ENCODE results near the gene BMAL2. TPM values are rescaled to one million over a fixed set of nuclear protein-coding genes. Genes with fewer than 3 reads are reported as not detected.

The BMAL2 gene
- total RNA-seq, 1 experiment from 2014 or later: 43.9 TPM

GRCh38 chr12:27291862-27292261 lies 40.8 kb upstream of the BMAL2 start:
- Histone ChIP-seq H3K4me1 (ENCODE audit: control insufficient read depth, insufficient read depth, low read length) (no peaks in the 10 kb centered on the region), H3K36me3 (ENCODE audit: control insufficient read depth, insufficient read depth, low read length) (no peaks in the 10 kb centered on the region), H3K4me3 (ENCODE audit: low read depth in 2 of 2, low read length in 2 of 2) (no peak overlapping the region), H3K27me3 (ENCODE audit: control insufficient read depth, insufficient read depth, low read length) (no peaks in the 10 kb centered on the region), H3K9me3 (ENCODE audit: control insufficient read depth, insufficient read depth, low read depth, low read length) (no peaks in the 10 kb centered on the region), H3K27ac (ENCODE audit: low read length) (no peak overlapping the region)
- in situ Hi-C loops (cut with HindIII; ENCODE audit: low pct_unique_long_range_greater_than_20kb, low sequenced_read_pairs) (no loop called here), intact Hi-C loops (cut with micrococcal nuclease; ENCODE audit: unreplicated experiment) (no loop called here)
- ATAC-seq: no peak
- no peak for TF ChIP-seq TCF7L2 (IDR thresholded peaks at IDR 0.05; ENCODE audit: low read depth, low read length)
- no peak for TF ChIP-seq POLR2AphosphoS5 (IDR thresholded peaks at IDR 0.05; ENCODE audit: low read depth, low read length)
- no peak for TF ChIP-seq SIN3A (IDR thresholded peaks at IDR 0.05; ENCODE audit: borderline replicate concordance, insufficient read depth, low read depth, low read length)
- no peak for TF ChIP-seq REST (IDR thresholded peaks at IDR 0.05; ENCODE audit: insufficient read depth in 1 of 2, low read depth in 2 of 2, low read length in 1 of 2)
- TF ChIP-seq CTCF (IDR thresholded peaks at IDR 0.05): no peak
- ChIA-PET CTCF (no interaction called here), POLR2A (interaction anchor here (0.6 kb wide), 1 partner anchor 146 kb away, joined by 3 read pairs; no protein-coding TSS in a partner anchor)
- no TSS peak for BruUV-seq (replicated peaks)
- no peak for DNase-seq (ENCODE audit: low read depth, low spot score)

GRCh38 chr12:27292718-27293117 lies 39.9 kb upstream of the BMAL2 start:
- Histone ChIP-seq H3K9me3 (ENCODE audit: control insufficient read depth, insufficient read depth, low read depth, low read length) (no peaks in the 10 kb centered on the region), H3K4me1 (ENCODE audit: control insufficient read depth, insufficient read depth, low read length) (no peaks in the 10 kb centered on the region), H3K4me3 (ENCODE audit: low read depth in 2 of 2, low read length in 2 of 2) (no peak overlapping the region), H3K27ac (ENCODE audit: low read length) (no peak overlapping the region), H3K36me3 (ENCODE audit: control insufficient read depth, insufficient read depth, low read length) (no peaks in the 10 kb centered on the region), H3K27me3 (ENCODE audit: control insufficient read depth, insufficient read depth, low read length) (no peaks in the 10 kb centered on the region)
- in situ Hi-C loops (cut with HindIII; ENCODE audit: low pct_unique_long_range_greater_than_20kb, low sequenced_read_pairs): no loop called here
- TF ChIP-seq SIN3A (IDR thresholded peaks at IDR 0.05; ENCODE audit: borderline replicate concordance, insufficient read depth, low read depth, low read length) (no peak), REST (IDR thresholded peaks at IDR 0.05; ENCODE audit: insufficient read depth in 1 of 2, low read depth in 2 of 2, low read length in 1 of 2) (no peak), TCF7L2 (IDR thresholded peaks at IDR 0.05; ENCODE audit: low read depth, low read length) (no peak)
- ATAC-seq: no peak
- intact Hi-C loops (cut with micrococcal nuclease; ENCODE audit: unreplicated experiment): no loop called here
- no TSS peak for BruUV-seq (replicated peaks)
- no peak for DNase-seq (ENCODE audit: low read depth, low spot score)
- ChIA-PET CTCF (no interaction called here), POLR2A (interaction anchor here (0.6 kb wide), 1 partner anchor 147 kb away, joined by 3 read pairs; no protein-coding TSS in a partner anchor)
